ENCODE data around the gene JAM3. TPM values are rescaled to one million over a fixed set of nuclear protein-coding genes. Genes with fewer than 3 reads are reported as not detected.
"Not testable (repeated sequence)": the region's sequence is repeated elsewhere in the genome, so short reads cannot be mapped to it uniquely, and the experiment has no call there.

The JAM3 gene
- total RNA-seq, 1 donor from 2014 or later, result 65.8 TPM

DNA sequence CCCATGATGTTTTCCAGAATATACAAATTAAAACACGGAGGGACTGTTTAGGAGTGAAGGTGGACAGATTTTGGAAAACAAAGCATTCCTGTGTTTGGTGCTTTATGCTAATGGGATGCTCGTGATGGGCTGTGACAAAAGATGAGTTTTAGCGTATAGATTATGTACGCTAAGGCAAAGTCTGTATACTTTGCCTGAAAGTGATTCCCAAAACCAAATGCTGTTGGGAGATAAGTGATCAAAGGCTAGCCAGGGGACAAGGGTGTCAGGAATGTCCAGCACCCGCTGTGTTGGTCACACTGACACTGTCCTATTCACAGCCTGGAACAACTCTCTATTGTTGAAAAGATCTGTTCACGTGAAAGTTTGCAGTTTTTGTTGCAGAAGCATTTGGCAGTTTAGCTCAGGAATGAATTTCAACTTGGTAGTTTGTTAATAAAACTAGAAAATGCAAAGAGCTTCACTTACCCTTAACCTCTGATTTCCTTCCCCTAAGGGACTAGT lies 1.5 kb downstream of the JAM3 start:
- Histone ChIP-seq H3K4me3 (ENCODE audit: low read length in 3 of 3) (no peak overlapping the region), H3K27ac (ENCODE audit: low read depth, low read length) (no peak overlapping the region), H3K4me1 (ENCODE audit: control insufficient read depth in 3 of 3, insufficient read depth in 3 of 3, low read length in 3 of 3) (peaks cover 0 to 2% (median 0%) of the 10 kb centered on the region in 3 donors), H3K36me3 (ENCODE audit: control insufficient read depth in 3 of 3, insufficient read depth in 3 of 3, low read length in 3 of 3) (no peaks in the 10 kb centered on the region), H3K9ac (ENCODE audit: low read depth in 1 of 3, low read length in 3 of 3) (no peak overlapping the region), H3K9me3 (ENCODE audit: control insufficient read depth in 3 of 3, low read length in 3 of 3) (no peaks in the 10 kb centered on the region), H3K27me3 (ENCODE audit: control insufficient read depth in 3 of 3, insufficient read depth in 3 of 3, low read length in 3 of 3) (peaks cover 0 to 7% (median 7%) of the 10 kb centered on the region in 3 donors)

DNA sequence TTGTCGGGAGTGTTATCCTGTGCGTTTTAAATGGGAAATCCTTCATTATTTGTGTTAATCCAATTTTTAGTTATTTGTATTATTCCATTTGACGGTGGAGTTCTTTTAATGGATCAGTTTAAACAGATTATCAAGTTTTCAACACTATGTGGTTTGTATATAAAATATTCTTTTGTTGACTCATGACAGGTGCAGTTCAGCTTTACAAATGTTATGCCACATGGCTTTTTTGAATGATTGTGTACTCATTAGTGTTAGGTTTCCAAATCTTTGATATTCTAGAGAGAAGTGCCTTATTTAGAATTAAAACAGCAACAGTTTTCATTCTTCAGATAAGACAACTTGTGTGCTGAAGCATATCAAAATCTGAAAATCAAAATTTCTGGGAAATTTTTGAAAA lies 2.4 kb downstream of the JAM3 start:
- no peak overlapping the region for H3K9ac ChIP-seq (ENCODE audit: low read depth in 1 of 3, low read length in 3 of 3)
- peaks cover 0 to 7% (median 5%) of the 10 kb centered on the region in 3 donors for H3K27me3 ChIP-seq (ENCODE audit: control insufficient read depth in 3 of 3, insufficient read depth in 3 of 3, low read length in 3 of 3)
- H3K27ac ChIP-seq (ENCODE audit: low read depth, low read length), result no peak overlapping the region
- H3K9me3 ChIP-seq (ENCODE audit: control insufficient read depth in 3 of 3, low read length in 3 of 3), result no peaks in the 10 kb centered on the region
- no peaks in the 10 kb centered on the region for H3K36me3 ChIP-seq (ENCODE audit: control insufficient read depth in 3 of 3, insufficient read depth in 3 of 3, low read length in 3 of 3)
- H3K4me1 ChIP-seq (ENCODE audit: control insufficient read depth in 3 of 3, insufficient read depth in 3 of 3, low read length in 3 of 3), result peaks cover 0 to 2% (median 0%) of the 10 kb centered on the region in 3 donors
- H3K4me3 ChIP-seq (ENCODE audit: low read length in 3 of 3), result no peak overlapping the region

DNA sequence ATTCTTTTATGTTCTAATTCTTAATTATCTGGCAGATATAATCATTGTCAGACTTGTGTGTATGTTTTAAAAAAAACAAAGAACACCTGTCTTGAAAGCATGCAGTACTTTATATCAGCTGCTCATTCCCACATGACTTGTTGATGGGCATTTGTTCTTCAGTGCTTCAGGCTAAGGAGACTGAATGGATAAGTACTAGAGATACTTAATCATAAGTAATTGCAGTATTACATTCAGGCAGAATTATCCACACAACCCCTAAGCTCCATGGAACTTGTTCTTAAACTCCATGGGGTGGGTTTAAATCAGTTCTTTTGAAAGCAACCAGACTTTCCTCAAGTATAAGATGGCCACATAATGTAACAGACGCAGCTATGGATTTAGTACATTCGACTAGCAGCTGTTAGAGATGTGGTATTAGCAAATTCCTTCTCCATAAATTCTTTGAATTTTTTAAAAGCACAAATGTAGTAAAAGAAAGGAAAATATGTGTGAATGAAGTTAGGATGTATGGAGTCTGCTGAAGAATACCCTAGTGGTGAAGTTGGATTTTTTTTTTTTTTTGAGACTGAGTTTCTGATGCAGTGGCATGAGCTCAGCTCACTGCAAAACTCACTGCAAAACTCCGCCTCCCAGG lies 3.0 kb downstream of the JAM3 start:
- Histone ChIP-seq H3K4me1 (ENCODE audit: control insufficient read depth in 3 of 3, insufficient read depth in 3 of 3, low read length in 3 of 3) (peaks cover 0 to 2% (median 0%) of the 10 kb centered on the region in 3 donors), H3K9me3 (ENCODE audit: control insufficient read depth in 3 of 3, low read length in 3 of 3) (no peaks in the 10 kb centered on the region), H3K4me3 (ENCODE audit: low read length in 3 of 3) (no peak overlapping the region), H3K9ac (ENCODE audit: low read depth in 1 of 3, low read length in 3 of 3) (no peak overlapping the region), H3K27ac (ENCODE audit: low read depth, low read length) (no peak overlapping the region), H3K36me3 (ENCODE audit: control insufficient read depth in 3 of 3, insufficient read depth in 3 of 3, low read length in 3 of 3) (no peaks in the 10 kb centered on the region), H3K27me3 (ENCODE audit: control insufficient read depth in 3 of 3, insufficient read depth in 3 of 3, low read length in 3 of 3) (peaks cover 0 to 7% (median 5%) of the 10 kb centered on the region in 3 donors)

GRCh38 chr11:134072844-134073243 lies 4.0 kb downstream of the JAM3 start:
- Histone ChIP-seq H3K4me3 (ENCODE audit: low read length in 3 of 3) (no peak overlapping the region), H3K27ac (ENCODE audit: low read depth, low read length) (no peak overlapping the region)

GRCh38 chr11:134074346-134074745 lies 5.5 kb downstream of the JAM3 start:
- H3K36me3 ChIP-seq (ENCODE audit: control insufficient read depth in 3 of 3, insufficient read depth in 3 of 3, low read length in 3 of 3), result no peaks in the 10 kb centered on the region
- no peaks in the 10 kb centered on the region for H3K27me3 ChIP-seq (ENCODE audit: control insufficient read depth in 3 of 3, insufficient read depth in 3 of 3, low read length in 3 of 3)
- no peak overlapping the region for H3K27ac ChIP-seq (ENCODE audit: low read depth, low read length)
- no peaks in the 10 kb centered on the region for H3K4me1 ChIP-seq (ENCODE audit: control insufficient read depth in 3 of 3, insufficient read depth in 3 of 3, low read length in 3 of 3)
- no peak overlapping the region for H3K9ac ChIP-seq (ENCODE audit: low read depth in 1 of 3, low read length in 3 of 3)
- no peak overlapping the region for H3K4me3 ChIP-seq (ENCODE audit: low read length in 3 of 3)
- no peaks in the 10 kb centered on the region for H3K9me3 ChIP-seq (ENCODE audit: control insufficient read depth in 3 of 3, low read length in 3 of 3)

More at GRCh38 chr11:134072844-134073243, 4.0 kb downstream of the JAM3 start:
- H3K9ac ChIP-seq (ENCODE audit: low read depth in 1 of 3, low read length in 3 of 3), result no peak overlapping the region
- H3K36me3 ChIP-seq (ENCODE audit: control insufficient read depth in 3 of 3, insufficient read depth in 3 of 3, low read length in 3 of 3), result no peaks in the 10 kb centered on the region
- peaks cover 0 to 5% (median 0%) of the 10 kb centered on the region in 3 donors for H3K27me3 ChIP-seq (ENCODE audit: control insufficient read depth in 3 of 3, insufficient read depth in 3 of 3, low read length in 3 of 3)
- peaks cover 0 to 2% (median 0%) of the 10 kb centered on the region in 3 donors for H3K4me1 ChIP-seq (ENCODE audit: control insufficient read depth in 3 of 3, insufficient read depth in 3 of 3, low read length in 3 of 3)
- no peaks in the 10 kb centered on the region for H3K9me3 ChIP-seq (ENCODE audit: control insufficient read depth in 3 of 3, low read length in 3 of 3)

- H3K27me3 ChIP-seq (ENCODE audit: control insufficient read depth in 3 of 3, insufficient read depth in 3 of 3, low read length in 3 of 3), result no peaks in the 10 kb centered on the region
- H3K4me3 ChIP-seq (ENCODE audit: low read length in 3 of 3), result no peak overlapping the region
- H3K4me1 ChIP-seq (ENCODE audit: control insufficient read depth in 3 of 3, insufficient read depth in 3 of 3, low read length in 3 of 3), result no peaks in the 10 kb centered on the region
- no peaks in the 10 kb centered on the region for H3K36me3 ChIP-seq (ENCODE audit: control insufficient read depth in 3 of 3, insufficient read depth in 3 of 3, low read length in 3 of 3)
- no peak overlapping the region for H3K9ac ChIP-seq (ENCODE audit: low read depth in 1 of 3, low read length in 3 of 3)
- no peaks in the 10 kb centered on the region for H3K9me3 ChIP-seq (ENCODE audit: control insufficient read depth in 3 of 3, low read length in 3 of 3)
- H3K27ac ChIP-seq (ENCODE audit: low read depth, low read length), result no peak overlapping the region
These were observed 5.9 kb downstream of the JAM3 start for GRCh38 chr11:134074766-134075165.

DNA sequence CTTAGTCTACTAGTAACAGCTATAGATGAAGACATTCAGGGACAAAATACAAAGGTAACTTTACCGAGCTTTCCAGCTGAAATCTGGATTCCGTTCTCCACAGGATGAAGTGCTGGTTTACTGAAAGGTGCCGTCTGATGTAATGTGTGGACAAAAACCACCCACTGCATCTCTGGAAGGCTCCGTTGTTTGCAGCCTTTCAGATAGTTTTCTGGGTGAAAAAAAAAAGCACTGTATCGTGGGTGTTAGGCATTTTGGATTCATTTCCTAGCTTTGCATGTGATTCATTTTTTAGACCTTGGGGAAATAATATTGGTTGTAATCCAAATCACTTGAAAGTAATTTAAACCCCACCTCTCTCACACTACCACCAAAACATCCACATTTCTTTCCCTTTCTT lies 10.4 kb downstream of the JAM3 start:
- Histone ChIP-seq H3K9ac (ENCODE audit: low read depth in 1 of 3, low read length in 3 of 3) (no peak overlapping the region), H3K4me1 (ENCODE audit: control insufficient read depth in 3 of 3, insufficient read depth in 3 of 3, low read length in 3 of 3) (no peaks in the 10 kb centered on the region), H3K36me3 (ENCODE audit: control insufficient read depth in 3 of 3, insufficient read depth in 3 of 3, low read length in 3 of 3) (no peaks in the 10 kb centered on the region), H3K27me3 (ENCODE audit: control insufficient read depth in 3 of 3, insufficient read depth in 3 of 3, low read length in 3 of 3) (no peaks in the 10 kb centered on the region), H3K27ac (ENCODE audit: low read depth, low read length) (no peak overlapping the region), H3K9me3 (ENCODE audit: control insufficient read depth in 3 of 3, low read length in 3 of 3) (no peaks in the 10 kb centered on the region), H3K4me3 (ENCODE audit: low read length in 3 of 3) (no peak overlapping the region)

DNA sequence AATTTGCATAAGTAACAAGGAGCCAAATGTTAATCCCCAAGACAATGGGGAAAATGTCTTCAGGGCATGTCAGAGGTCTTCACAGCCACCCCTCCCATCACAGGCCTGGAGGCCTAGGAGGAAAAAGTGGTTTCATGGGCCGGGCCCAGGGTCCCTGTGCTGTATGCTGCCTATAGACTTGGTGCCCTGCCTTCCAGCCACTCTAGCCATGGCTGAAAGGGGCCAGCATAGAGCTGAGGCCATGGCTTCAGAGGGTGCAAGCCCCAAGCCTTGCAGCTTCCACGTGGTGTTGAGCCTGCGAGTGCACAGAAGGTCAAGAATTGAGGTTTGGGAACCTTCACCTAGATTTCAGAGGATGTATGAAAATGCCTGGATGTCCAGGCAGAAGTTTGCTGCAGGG lies 12.4 kb downstream of the JAM3 start:
- not testable (repeated sequence) for H3K27ac ChIP-seq (ENCODE audit: low read depth, low read length); H3K9ac ChIP-seq (ENCODE audit: low read depth in 1 of 3, low read length in 3 of 3); H3K9me3 ChIP-seq (ENCODE audit: control insufficient read depth in 3 of 3, low read length in 3 of 3); H3K36me3 ChIP-seq (ENCODE audit: control insufficient read depth in 3 of 3, insufficient read depth in 3 of 3, low read length in 3 of 3); H3K27me3 ChIP-seq (ENCODE audit: control insufficient read depth in 3 of 3, insufficient read depth in 3 of 3, low read length in 3 of 3); H3K4me1 ChIP-seq (ENCODE audit: control insufficient read depth in 3 of 3, insufficient read depth in 3 of 3, low read length in 3 of 3); H3K4me3 ChIP-seq (ENCODE audit: low read length in 3 of 3)

- Histone ChIP-seq H3K4me3 (ENCODE audit: low read length in 3 of 3) (no peak overlapping the region), H3K27ac (ENCODE audit: low read depth, low read length) (no peak overlapping the region)
These were observed 14.1 kb downstream of the JAM3 start for GRCh38 chr11:134082990-134083389.

GRCh38 chr11:134086376-134086775 lies 17.5 kb downstream of the JAM3 start:
- H3K36me3 ChIP-seq (ENCODE audit: control insufficient read depth in 3 of 3, insufficient read depth in 3 of 3, low read length in 3 of 3), result no peaks in the 10 kb centered on the region
- H3K27me3 ChIP-seq (ENCODE audit: control insufficient read depth in 3 of 3, insufficient read depth in 3 of 3, low read length in 3 of 3), result no peaks in the 10 kb centered on the region
- no peaks in the 10 kb centered on the region for H3K9me3 ChIP-seq (ENCODE audit: control insufficient read depth in 3 of 3, low read length in 3 of 3)
- H3K4me3 ChIP-seq (ENCODE audit: low read length in 3 of 3), result no peak overlapping the region
- no peaks in the 10 kb centered on the region for H3K4me1 ChIP-seq (ENCODE audit: control insufficient read depth in 3 of 3, insufficient read depth in 3 of 3, low read length in 3 of 3)
- no peak overlapping the region for H3K9ac ChIP-seq (ENCODE audit: low read depth in 1 of 3, low read length in 3 of 3)
- no peak overlapping the region for H3K27ac ChIP-seq (ENCODE audit: low read depth, low read length)

More at GRCh38 chr11:134082990-134083389, 14.1 kb downstream of the JAM3 start:
- Histone ChIP-seq H3K9ac (ENCODE audit: low read depth in 1 of 3, low read length in 3 of 3) (no peak overlapping the region), H3K4me1 (ENCODE audit: control insufficient read depth in 3 of 3, insufficient read depth in 3 of 3, low read length in 3 of 3) (no peaks in the 10 kb centered on the region), H3K36me3 (ENCODE audit: control insufficient read depth in 3 of 3, insufficient read depth in 3 of 3, low read length in 3 of 3) (no peaks in the 10 kb centered on the region), H3K27me3 (ENCODE audit: control insufficient read depth in 3 of 3, insufficient read depth in 3 of 3, low read length in 3 of 3) (no peaks in the 10 kb centered on the region), H3K9me3 (ENCODE audit: control insufficient read depth in 3 of 3, low read length in 3 of 3) (no peaks in the 10 kb centered on the region)
